ENCODE data around the gene SEC14L5.

- TF ChIP-seq CTCF (IDR thresholded peaks at IDR 0.05) (no peak), EP300 (IDR thresholded peaks at IDR 0.05; ENCODE audit: low read depth) (no peak), POLR2A (IDR thresholded peaks at IDR 0.05) (no peak)
Measured at GRCh38 chr16:4926928-4927327, 31.2 kb upstream of the SEC14L5 start.
